ENCODE data around the gene ABCB11.

DNA sequence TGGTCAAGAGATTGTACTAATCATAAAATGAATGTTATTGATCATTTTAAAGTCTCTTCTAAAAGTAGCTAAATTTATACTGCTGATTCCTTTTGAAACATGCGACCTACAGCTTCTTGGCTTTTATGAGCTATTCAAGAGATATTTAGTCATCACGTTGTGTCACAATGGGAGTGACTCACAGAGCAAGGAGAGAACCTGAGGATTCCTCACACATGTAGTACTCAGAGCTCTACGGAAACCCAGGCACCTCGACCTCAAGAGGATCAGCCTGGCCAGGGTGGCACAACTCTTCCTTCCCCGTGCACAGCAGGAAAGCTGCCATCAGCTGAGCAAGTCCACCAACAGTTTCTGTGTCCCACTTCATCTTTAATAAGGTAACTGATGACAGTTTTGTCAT is 38.2 kb upstream of the ABCB11 start, which contains the start of gene DHRS9:
- TF ChIP-seq, protein P1, sequence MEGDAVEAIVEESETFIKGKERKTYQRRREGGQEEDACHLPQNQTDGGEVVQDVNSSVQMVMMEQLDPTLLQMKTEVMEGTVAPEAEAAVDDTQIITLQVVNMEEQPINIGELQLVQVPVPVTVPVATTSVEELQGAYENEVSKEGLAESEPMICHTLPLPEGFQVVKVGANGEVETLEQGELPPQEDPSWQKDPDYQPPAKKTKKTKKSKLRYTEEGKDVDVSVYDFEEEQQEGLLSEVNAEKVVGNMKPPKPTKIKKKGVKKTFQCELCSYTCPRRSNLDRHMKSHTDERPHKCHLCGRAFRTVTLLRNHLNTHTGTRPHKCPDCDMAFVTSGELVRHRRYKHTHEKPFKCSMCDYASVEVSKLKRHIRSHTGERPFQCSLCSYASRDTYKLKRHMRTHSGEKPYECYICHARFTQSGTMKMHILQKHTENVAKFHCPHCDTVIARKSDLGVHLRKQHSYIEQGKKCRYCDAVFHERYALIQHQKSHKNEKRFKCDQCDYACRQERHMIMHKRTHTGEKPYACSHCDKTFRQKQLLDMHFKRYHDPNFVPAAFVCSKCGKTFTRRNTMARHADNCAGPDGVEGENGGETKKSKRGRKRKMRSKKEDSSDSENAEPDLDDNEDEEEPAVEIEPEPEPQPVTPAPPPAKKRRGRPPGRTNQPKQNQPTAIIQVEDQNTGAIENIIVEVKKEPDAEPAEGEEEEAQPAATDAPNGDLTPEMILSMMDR (IDR thresholded peaks at IDR 0.05) = no peak
- TF ChIP-seq EZH2 (IDR thresholded peaks at IDR 0.05) = no peak

Data from neural progenitor cell (in vitro differentiated cells).